ENCODE results near the gene NUTM2E.
"Not testable (repeated sequence)": the region's sequence is repeated elsewhere in the genome, so short reads cannot be mapped to it uniquely, and the experiment has no call there.

DNA sequence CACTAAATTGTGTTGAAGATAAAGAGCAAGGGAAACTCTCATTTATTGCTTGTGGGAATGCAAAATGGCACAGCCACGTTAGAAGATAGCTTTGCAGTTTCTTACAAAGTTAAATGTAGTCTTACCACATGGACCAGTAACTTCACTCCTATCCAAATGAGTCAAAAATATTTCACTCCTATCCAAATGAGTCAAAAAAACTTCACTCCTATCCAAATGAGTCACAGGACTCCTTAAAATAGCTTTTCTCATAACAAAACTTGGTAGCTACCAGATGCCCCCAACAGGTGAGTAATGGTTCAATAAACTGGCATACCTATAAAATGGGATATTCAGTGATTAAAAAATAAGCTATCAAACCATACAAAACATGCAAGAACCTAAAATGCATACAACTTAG, 27.2 kb upstream of the NUTM2E start:
- TF ChIP-seq, protein P1, sequence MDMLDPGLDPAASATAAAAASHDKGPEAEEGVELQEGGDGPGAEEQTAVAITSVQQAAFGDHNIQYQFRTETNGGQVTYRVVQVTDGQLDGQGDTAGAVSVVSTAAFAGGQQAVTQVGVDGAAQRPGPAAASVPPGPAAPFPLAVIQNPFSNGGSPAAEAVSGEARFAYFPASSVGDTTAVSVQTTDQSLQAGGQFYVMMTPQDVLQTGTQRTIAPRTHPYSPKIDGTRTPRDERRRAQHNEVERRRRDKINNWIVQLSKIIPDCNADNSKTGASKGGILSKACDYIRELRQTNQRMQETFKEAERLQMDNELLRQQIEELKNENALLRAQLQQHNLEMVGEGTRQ (IDR thresholded peaks at IDR 0.05; ENCODE audit: low read depth, low read length) = not testable (repeated sequence)
- TF ChIP-seq, protein P2, sequence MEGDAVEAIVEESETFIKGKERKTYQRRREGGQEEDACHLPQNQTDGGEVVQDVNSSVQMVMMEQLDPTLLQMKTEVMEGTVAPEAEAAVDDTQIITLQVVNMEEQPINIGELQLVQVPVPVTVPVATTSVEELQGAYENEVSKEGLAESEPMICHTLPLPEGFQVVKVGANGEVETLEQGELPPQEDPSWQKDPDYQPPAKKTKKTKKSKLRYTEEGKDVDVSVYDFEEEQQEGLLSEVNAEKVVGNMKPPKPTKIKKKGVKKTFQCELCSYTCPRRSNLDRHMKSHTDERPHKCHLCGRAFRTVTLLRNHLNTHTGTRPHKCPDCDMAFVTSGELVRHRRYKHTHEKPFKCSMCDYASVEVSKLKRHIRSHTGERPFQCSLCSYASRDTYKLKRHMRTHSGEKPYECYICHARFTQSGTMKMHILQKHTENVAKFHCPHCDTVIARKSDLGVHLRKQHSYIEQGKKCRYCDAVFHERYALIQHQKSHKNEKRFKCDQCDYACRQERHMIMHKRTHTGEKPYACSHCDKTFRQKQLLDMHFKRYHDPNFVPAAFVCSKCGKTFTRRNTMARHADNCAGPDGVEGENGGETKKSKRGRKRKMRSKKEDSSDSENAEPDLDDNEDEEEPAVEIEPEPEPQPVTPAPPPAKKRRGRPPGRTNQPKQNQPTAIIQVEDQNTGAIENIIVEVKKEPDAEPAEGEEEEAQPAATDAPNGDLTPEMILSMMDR (conservative IDR thresholded peaks at IDR 0.05; ENCODE audit: low read depth, low read length) = not testable (repeated sequence)
- not testable (repeated sequence) for TF ChIP-seq POLR2A (IDR thresholded peaks at IDR 0.05; ENCODE audit: low read depth, low read length); SMC3 (IDR thresholded peaks at IDR 0.05; ENCODE audit: low read depth, low read length); NFE2L2 (IDR thresholded peaks at IDR 0.05; ENCODE audit: low read depth, low read length); RAD21 (IDR thresholded peaks at IDR 0.05; ENCODE audit: low read length); FOS (IDR thresholded peaks at IDR 0.05; ENCODE audit: low read depth, low read length); CHD1 (IDR thresholded peaks at IDR 0.05; ENCODE audit: low read depth, low read length); CEBPB (IDR thresholded peaks at IDR 0.05; ENCODE audit: low read depth, low read length); MAFK (IDR thresholded peaks at IDR 0.05; ENCODE audit: low read depth, low read length)
- TF ChIP-seq, protein P3, sequence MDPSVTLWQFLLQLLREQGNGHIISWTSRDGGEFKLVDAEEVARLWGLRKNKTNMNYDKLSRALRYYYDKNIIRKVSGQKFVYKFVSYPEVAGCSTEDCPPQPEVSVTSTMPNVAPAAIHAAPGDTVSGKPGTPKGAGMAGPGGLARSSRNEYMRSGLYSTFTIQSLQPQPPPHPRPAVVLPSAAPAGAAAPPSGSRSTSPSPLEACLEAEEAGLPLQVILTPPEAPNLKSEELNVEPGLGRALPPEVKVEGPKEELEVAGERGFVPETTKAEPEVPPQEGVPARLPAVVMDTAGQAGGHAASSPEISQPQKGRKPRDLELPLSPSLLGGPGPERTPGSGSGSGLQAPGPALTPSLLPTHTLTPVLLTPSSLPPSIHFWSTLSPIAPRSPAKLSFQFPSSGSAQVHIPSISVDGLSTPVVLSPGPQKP (IDR thresholded peaks at IDR 0.05; ENCODE audit: borderline replicate concordance, low read depth, low read length) = not testable (repeated sequence)
